Fibroblast of pulmonary artery (primary cell): ENCODE results near the gene CAMK2D.

Experiments
- DNase-seq: peaks from one replicate; pipeline ENCODE4 v3.0.0-alpha.2; 2010; ENCODE audit warnings: low read depth
- H3K4me3 ChIP-seq: replicated peaks from 2 replicates; pipeline ENCODE4 v1.5.1; 2011; ENCODE audit warnings: low read depth, mild to moderate bottlenecking, control low read depth, low read length, moderate library complexity
- CTCF ChIP-seq: IDR thresholded peaks from 2 replicates; pipeline ENCODE4 v1.5.1; 2011; ENCODE audit warnings: mild to moderate bottlenecking, control low read depth, low read length, inconsistent platforms; ENCODE audit errors: missing control alignments

The CAMK2D gene

GRCh38 chr4:113525521-113525920, 236.0 kb downstream of the CAMK2D start:
- no peak overlapping the region for H3K4me3 ChIP-seq
- no peak for TF ChIP-seq CTCF
- DNase-seq = no peak

- DNase-seq = no peak
- no peak for TF ChIP-seq CTCF
- H3K4me3 ChIP-seq = no peak overlapping the region
These were observed 236.9 kb downstream of the CAMK2D start for GRCh38 chr4:113524505-113525186.

GRCh38 chr4:113524096-113524495, 237.4 kb downstream of the CAMK2D start:
- TF ChIP-seq CTCF = no peak
- H3K4me3 ChIP-seq = no peak overlapping the region
- no peak for DNase-seq

GRCh38 chr4:113522433-113522832, 239.1 kb downstream of the CAMK2D start:
- TF ChIP-seq CTCF = no peak
- no peak overlapping the region for H3K4me3 ChIP-seq
- no peak for DNase-seq

- H3K4me3 ChIP-seq = no peak overlapping the region
- DNase-seq = no peak
These were observed 248.2 kb downstream of the CAMK2D start for GRCh38 chr4:113513382-113513781.

GRCh38 chr4:113512880-113513279, 248.7 kb downstream of the CAMK2D start:
- no peak for TF ChIP-seq CTCF
- DNase-seq = no peak
- H3K4me3 ChIP-seq = no peak overlapping the region

More at GRCh38 chr4:113513382-113513781, 248.2 kb downstream of the CAMK2D start:
- no peak for TF ChIP-seq CTCF

GRCh38 chr4:113511944-113512343, 249.6 kb downstream of the CAMK2D start:
- no peak for DNase-seq
- no peak for TF ChIP-seq CTCF
- no peak overlapping the region for H3K4me3 ChIP-seq
